B cell (primary cell): ENCODE results near the gene CD19. TPM values are rescaled to one million over a fixed set of nuclear protein-coding genes. Genes with fewer than 3 reads are reported as not detected.
A peak's percentile ranks its signal among the peaks of the same experiment; 100 is the strongest.

Source experiments
- ATAC-seq: fragments of 200-7000 bp; cut with Tn5 transposase; one replicate; pipeline ENCODE4 v1.10.0; 2021; ENCODE audit warnings: low read depth, mild to moderate bottlenecking, moderate number of reproducible peaks, moderate library complexity
- CTCF ChIA-PET: fragments of 350-600 bp; sonication (Branson Sonifier 250); formaldehyde crosslinking; loops from one replicate; lab custom pipeline; 2021; ENCODE audit warnings: antibody characterized with exemption, inconsistent platforms; lab: Charles Lee
- POLR2A ChIA-PET: fragments of 350-600 bp; sonication (Branson Sonifier 250); formaldehyde crosslinking; loops from one replicate; lab custom pipeline; 2021; ENCODE audit warnings: antibody characterized with exemption; lab: Charles Lee
- DNase-seq: peaks from one replicate; pipeline ENCODE4 v3.0.0; 2013
- H2AFZ ChIP-seq: 2 replicates; pipeline ENCODE4 v1.6.1; 2012; ENCODE audit warnings: mild to moderate bottlenecking, low read depth, low read length; ENCODE audit not compliant: insufficient read depth, poor library complexity, severe bottlenecking
- H3K27ac ChIP-seq, 2 donors: 1 replicate in 1 of 2; 2 replicates in 1 of 2; pipeline ENCODE4 v1.5.1; 2012 to 2013; ENCODE audit warnings: low read length in 2 of 2, mild to moderate bottlenecking in 2 of 2, moderate library complexity in 1 of 2
- H3K27me3 ChIP-seq, 4 experiments: fragments of 200-600 bp in 1 of 4; sonication (generic) in 1 of 4; replicated peaks in 1 of 4; 1 replicate in 2 of 4; 2 replicates in 2 of 4; pipeline versions ENCODE4 v1.6.1 to v1.7.0; 2013 to 2016; ENCODE audit warnings: low read length in 3 of 4, mild to moderate bottlenecking in 2 of 4, mixed read lengths in 1 of 4, moderate library complexity in 1 of 4; ENCODE audit not compliant: insufficient read depth in 4 of 4, control insufficient read depth in 3 of 4; ENCODE audit errors: control extremely low read depth in 1 of 4
- H3K36me3 ChIP-seq, 2 experiments: replicated peaks in 1 of 2; 1 replicate in 1 of 2; 2 replicates in 1 of 2; pipeline versions ENCODE4 v1.6.1 to v1.7.1; 2013; ENCODE audit warnings: low read length in 1 of 2; ENCODE audit not compliant: insufficient read depth in 2 of 2, control insufficient read depth in 1 of 2; ENCODE audit errors: control extremely low read depth in 1 of 2, extremely low read depth in 1 of 2
- H3K4me1 ChIP-seq, 2 donors: fragments of 200-600 bp in 1 of 2; sonication (generic) in 1 of 2; 1 replicate in 1 of 2; 2 replicates in 1 of 2; pipeline versions ENCODE4 v1.5.1 to v1.6.1; 2013 to 2017; ENCODE audit warnings: low read length in 2 of 2; ENCODE audit not compliant: control insufficient read depth in 2 of 2, insufficient read depth in 2 of 2
- H3K4me2 ChIP-seq: replicated peaks from 2 replicates; pipeline ENCODE3; 2012; ENCODE audit warnings: mild to moderate bottlenecking, low read depth, low read length; ENCODE audit not compliant: poor library complexity, severe bottlenecking
- H3K4me3 ChIP-seq, 5 experiments: fragments of 200-600 bp in 1 of 5; sonication (generic) in 1 of 5; 1 replicate in 3 of 5; 2 replicates in 2 of 5; pipeline versions ENCODE4 v1.5.1 to v1.7.0; 2011 to 2016; ENCODE audit warnings: low read length in 4 of 5, mild to moderate bottlenecking in 4 of 5, low read depth in 2 of 5, control low read depth in 1 of 5, moderate library complexity in 1 of 5; ENCODE audit not compliant: insufficient read depth in 1 of 5; ENCODE audit errors: control extremely low read depth in 1 of 5, extremely low read depth in 1 of 5
- H3K79me2 ChIP-seq: fragments of 200-600 bp; sonication (generic); one replicate; pipeline ENCODE4 v1.6.0; 2016; ENCODE audit warnings: low read length; ENCODE audit not compliant: control insufficient read depth, insufficient read depth
- H3K9ac ChIP-seq: fragments of 200-600 bp; sonication (generic); 2 replicates; pipeline ENCODE4 v1.6.1; 2017; ENCODE audit warnings: mild to moderate bottlenecking, low read length, moderate library complexity
- H3K9me3 ChIP-seq, 3 donors: one replicate each; pipeline versions ENCODE4 v1.6.1 to v1.7.1; 2013; ENCODE audit warnings: low read length in 2 of 3; ENCODE audit not compliant: control insufficient read depth in 2 of 3, insufficient read depth in 1 of 3; ENCODE audit errors: control extremely low read depth in 1 of 3
- H4K20me1 ChIP-seq: 2 replicates; pipeline ENCODE4 v1.6.0; 2012; ENCODE audit warnings: mild to moderate bottlenecking, low read length; ENCODE audit not compliant: insufficient read depth, control insufficient read depth, poor library complexity, severe bottlenecking
- H3K27ac Mint-ChIP-seq: one replicate; pipeline ENCODE4 v1.8.0; 2021; ENCODE audit warnings: mixed read lengths
- H3K27me3 Mint-ChIP-seq: one replicate; pipeline ENCODE4 v1.8.0; 2021; ENCODE audit warnings: mixed read lengths
- H3K4me1 Mint-ChIP-seq: one replicate; pipeline ENCODE4 v1.8.0; 2021; ENCODE audit warnings: mixed read lengths
- H3K4me3 Mint-ChIP-seq: one replicate; pipeline ENCODE4 v1.8.0; 2021; ENCODE audit warnings: mixed read lengths
- H3K9me3 Mint-ChIP-seq: one replicate; pipeline ENCODE4 v1.8.0; 2022; ENCODE audit warnings: mixed read lengths; ENCODE audit not compliant: insufficient read depth
- EZH2 ChIP-seq: IDR thresholded peaks from 2 replicates; pipeline ENCODE4 v1.6.1; 2012; ENCODE audit warnings: borderline replicate concordance, low read depth, mild to moderate bottlenecking, moderate library complexity, low read length; ENCODE audit not compliant: insufficient read depth, poor library complexity, severe bottlenecking
- WGBS: methylation state at CpG from one replicate; pipeline ENCODE4 v1.1.5; 2013; ENCODE audit warnings: missing lambda C conversion rate; ENCODE audit not compliant: insufficient coverage; 5-methylcytosine and 5-hydroxymethylcytosine counted together
- intact Hi-C: fragments of 100-400 bp; cut with micrococcal nuclease; formaldehyde crosslinking; loops from one replicate; pipeline ENCODE4 v1.10.0; 2022
- polyA plus RNA-seq: library from polyadenylated mRNA; depleted of rRNA; stranded (reverse); fragments of >200 nt; gene quantifications from 2 replicates; pipeline ENCODE4 v1.2.3, GENCODE V29; 2012
- total RNA-seq, 2 donors: library from RNA; stranded (reverse); fragments of 120-200 nt in 1 of 2; gene quantifications; 1 replicate in 1 of 2; 2 replicates in 1 of 2; pipeline versions ENCODE4 v1.2.3 to v1.2.4, GENCODE V29; 2013 to 2022
- TF ChIP-seq, protein P1 (sequence below): fragments of 200-600 bp; IDR thresholded peaks from one replicate; pipeline ENCODE4 v1.8.0; 2022; ENCODE audit warnings: antibody characterized with exemption, mild to moderate bottlenecking

CD19 gene
- total and polyA plus RNA-seq, 2 donors (not counting 1 experiment from before 2014, with no cell fraction given): 306 to 478 TPM

DNA sequence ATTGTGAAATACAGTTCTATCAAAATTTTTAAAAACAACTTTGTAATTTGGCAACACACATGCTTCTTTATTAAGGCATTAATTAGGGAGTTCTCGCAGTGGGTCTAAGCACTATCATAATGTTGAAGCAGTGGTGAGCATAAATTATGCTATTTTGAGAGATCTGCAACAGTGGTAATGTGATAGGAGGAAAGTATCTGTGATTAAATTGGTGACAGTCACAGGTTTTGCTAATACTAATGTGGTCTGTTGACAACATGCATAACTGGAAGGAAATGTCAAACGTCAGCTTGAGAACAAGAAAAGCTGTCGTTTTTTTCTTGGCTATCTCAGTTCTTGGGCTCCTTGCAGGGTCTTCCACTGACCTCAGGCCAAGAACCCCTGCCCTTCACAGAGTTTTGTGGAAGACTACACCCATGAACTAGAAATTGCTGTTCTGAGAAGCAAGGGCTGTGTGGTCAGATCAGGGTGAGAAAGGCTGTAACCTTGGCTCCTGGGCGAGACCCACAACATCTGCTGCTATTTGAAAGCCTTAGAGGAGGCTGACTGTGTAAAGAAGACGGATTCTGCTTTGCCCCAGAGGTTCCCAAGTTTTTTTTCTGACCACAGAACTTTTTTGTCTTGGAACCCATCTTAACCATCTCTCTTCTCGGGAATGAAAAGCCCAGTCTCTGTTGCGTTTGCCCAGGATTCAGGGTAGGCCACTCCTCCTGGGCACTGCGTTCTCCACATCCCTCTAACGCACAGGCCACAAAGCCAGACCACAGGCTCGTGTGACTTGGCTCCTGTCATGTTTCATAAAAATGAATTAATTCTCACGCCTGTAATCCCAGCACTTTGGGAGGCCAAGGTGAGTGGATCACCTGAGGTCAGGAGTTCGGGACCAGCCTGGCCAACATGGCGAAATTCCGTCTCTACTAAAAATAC lies 39.5 kb upstream of the CD19 start:
- peaks cover 3% of the 10 kb centered on the region for H3K4me1 Mint-ChIP-seq
- Histone ChIP-seq H4K20me1 (no peaks in the 10 kb centered on the region), H3K9ac (no peak overlapping the region), H3K4me1 (no peaks in the 10 kb centered on the region), H3K27me3 (no peaks in the 10 kb centered on the region), H3K9me3 (no peaks in the 10 kb centered on the region), H3K4me3 (no peak overlapping the region), H3K79me2 (no peaks in the 10 kb centered on the region), H2AFZ (no peak overlapping the region), H3K4me2 (no peak overlapping the region), H3K27ac (no peak overlapping the region), H3K36me3 (no peaks in the 10 kb centered on the region)
- ChIA-PET POLR2A (interaction anchor here (0.7 kb wide), 1 partner anchor 31 kb away, joined by 3 read pairs; no protein-coding TSS in a partner anchor), CTCF (no interaction called here)
- no peak for ATAC-seq
- H3K27me3 Mint-ChIP-seq: no peaks in the 10 kb centered on the region
- H3K9me3 Mint-ChIP-seq: no peaks in the 10 kb centered on the region
- 80% methylated on average over 13 of the region's 14 CpGs for WGBS
- TF ChIP-seq EZH2: no peak
- TF ChIP-seq, protein P1, sequence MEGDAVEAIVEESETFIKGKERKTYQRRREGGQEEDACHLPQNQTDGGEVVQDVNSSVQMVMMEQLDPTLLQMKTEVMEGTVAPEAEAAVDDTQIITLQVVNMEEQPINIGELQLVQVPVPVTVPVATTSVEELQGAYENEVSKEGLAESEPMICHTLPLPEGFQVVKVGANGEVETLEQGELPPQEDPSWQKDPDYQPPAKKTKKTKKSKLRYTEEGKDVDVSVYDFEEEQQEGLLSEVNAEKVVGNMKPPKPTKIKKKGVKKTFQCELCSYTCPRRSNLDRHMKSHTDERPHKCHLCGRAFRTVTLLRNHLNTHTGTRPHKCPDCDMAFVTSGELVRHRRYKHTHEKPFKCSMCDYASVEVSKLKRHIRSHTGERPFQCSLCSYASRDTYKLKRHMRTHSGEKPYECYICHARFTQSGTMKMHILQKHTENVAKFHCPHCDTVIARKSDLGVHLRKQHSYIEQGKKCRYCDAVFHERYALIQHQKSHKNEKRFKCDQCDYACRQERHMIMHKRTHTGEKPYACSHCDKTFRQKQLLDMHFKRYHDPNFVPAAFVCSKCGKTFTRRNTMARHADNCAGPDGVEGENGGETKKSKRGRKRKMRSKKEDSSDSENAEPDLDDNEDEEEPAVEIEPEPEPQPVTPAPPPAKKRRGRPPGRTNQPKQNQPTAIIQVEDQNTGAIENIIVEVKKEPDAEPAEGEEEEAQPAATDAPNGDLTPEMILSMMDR: no peak
- intact Hi-C loops: no loop called here
- H3K27ac Mint-ChIP-seq: peak overlapping the region; percentile 15
- DNase-seq: no peak
- no peak overlapping the region for H3K4me3 Mint-ChIP-seq

DNA sequence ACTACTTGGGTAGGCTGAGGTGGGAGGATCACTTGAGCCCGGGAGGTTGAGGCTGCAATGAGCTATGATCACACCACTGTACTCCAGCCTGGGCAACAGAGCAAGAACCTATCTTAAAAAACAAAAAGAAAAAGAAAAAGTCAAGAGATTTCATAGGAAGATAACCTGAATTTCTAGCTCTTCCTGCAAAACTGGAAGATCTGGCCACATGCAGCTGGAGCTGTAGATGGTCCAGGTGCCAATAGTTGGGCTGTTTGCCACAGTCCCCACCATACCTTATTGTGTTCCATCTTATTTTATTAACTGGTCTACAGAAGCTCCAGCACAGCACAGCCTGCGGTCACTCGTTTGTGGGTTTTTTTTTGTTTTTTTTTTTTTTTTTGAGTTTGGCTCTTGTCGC lies 38.5 kb upstream of the CD19 start:
- ChIA-PET CTCF (no interaction called here), POLR2A (interaction anchor here (0.7 kb wide), 1 partner anchor 130 kb away, joined by 3 read pairs; no protein-coding TSS in a partner anchor)
- Mint-ChIP-seq H3K27ac (no peak overlapping the region), H3K27me3 (no peaks in the 10 kb centered on the region), H3K4me3 (no peak overlapping the region), H3K4me1 (peaks cover 3% of the 10 kb centered on the region), H3K9me3 (no peaks in the 10 kb centered on the region)
- H3K4me2 ChIP-seq: no peak overlapping the region
- no peak for DNase-seq
- no peak overlapping the region for H3K27ac ChIP-seq
- intact Hi-C loops: no loop called here
- H2AFZ ChIP-seq: no peak overlapping the region
- no peaks in the 10 kb centered on the region for H3K79me2 ChIP-seq
- H3K36me3 ChIP-seq: peaks cover 0 to 5% of the 10 kb centered on the region in 2 experiments
- H3K27me3 ChIP-seq: no peaks in the 10 kb centered on the region
- no peaks in the 10 kb centered on the region for H3K4me1 ChIP-seq
- no CpG with 5 or more reads among the region's 4 CpGs for WGBS
- TF ChIP-seq EZH2: no peak
- TF ChIP-seq, protein P1: no peak
- ATAC-seq: no peak
- no peak overlapping the region for H3K9ac ChIP-seq
- H3K4me3 ChIP-seq: no peak overlapping the region
- H3K9me3 ChIP-seq: no peaks in the 10 kb centered on the region
- no peaks in the 10 kb centered on the region for H4K20me1 ChIP-seq
